H1 (cell line): ENCODE results near the gene FGGY. TPM values are rescaled to one million over a fixed set of nuclear protein-coding genes. Genes with fewer than 3 reads are reported as not detected.
A peak's percentile ranks its signal among the peaks of the same experiment; 100 is the strongest.

Source experiments
- CTCF ChIA-PET: fragments of 300-600 bp; sonication (Branson Sonifier 250); formaldehyde crosslinking; loops from one replicate; lab custom pipeline; 2021; ENCODE audit not compliant: partially characterized antibody; lab: Charles Lee
- POLR2A ChIA-PET: fragments of 300-600 bp; sonication (Branson Sonifier 250); formaldehyde crosslinking; loops from one replicate; lab custom pipeline; 2021; ENCODE audit warnings: inconsistent platforms; ENCODE audit not compliant: partially characterized antibody; lab: Charles Lee
- DNase-seq, 2 experiments: peaks; one replicate each; pipeline versions ENCODE4 v3.0.0 to v3.0.0-alpha.2; 2010 to 2022; ENCODE audit warnings: low spot score in 2 of 2, low read depth in 1 of 2, mixed read lengths in 1 of 2
- FAIRE-seq: peaks from 2 replicates; lab custom pipeline; 2011; peaks lifted over from hg19 to GRCh38; lab: Jason Lieb, UNC
- H2AFZ ChIP-seq: 2 replicates; pipeline ENCODE4 v1.8.1; 2012; ENCODE audit warnings: low read length, inconsistent platforms
- H2AK5ac ChIP-seq: 2 replicates; pipeline ENCODE4 v1.6.1; 2013; ENCODE audit warnings: low read depth, low read length
- H2BK120ac ChIP-seq: replicated peaks from 2 replicates; pipeline ENCODE3; 2013; ENCODE audit warnings: low read depth, low read length, inconsistent platforms
- H2BK12ac ChIP-seq: 2 replicates; pipeline ENCODE4 v1.6.1; 2013; ENCODE audit warnings: low read depth, low read length
- H2BK15ac ChIP-seq: 2 replicates; pipeline ENCODE4 v1.6.1; 2013; ENCODE audit warnings: low read length
- H2BK20ac ChIP-seq: 2 replicates; pipeline ENCODE4 v1.6.1; 2013; ENCODE audit warnings: low read length
- H2BK5ac ChIP-seq: 2 replicates; pipeline ENCODE4 v1.6.1; 2013; ENCODE audit warnings: low read depth, low read length
- H3K14ac ChIP-seq: 2 replicates; pipeline ENCODE4 v1.6.1; 2013; ENCODE audit warnings: inconsistent platforms; ENCODE audit not compliant: insufficient read length
- H3K18ac ChIP-seq: 2 replicates; pipeline ENCODE4 v1.6.1; 2013; ENCODE audit warnings: low read length; ENCODE audit errors: extremely low read depth
- H3K23ac ChIP-seq: 2 replicates; pipeline ENCODE4 v1.6.1; 2013; ENCODE audit warnings: inconsistent platforms; ENCODE audit not compliant: insufficient read length
- H3K23me2 ChIP-seq: 2 replicates; pipeline ENCODE4 v1.6.1; 2013; ENCODE audit warnings: low read depth, low read length
- H3K27ac ChIP-seq: 2 replicates; pipeline ENCODE4 v1.6.1; 2011; ENCODE audit warnings: low read depth, low read length, inconsistent platforms
- H3K27me3 ChIP-seq, 4 experiments: replicated peaks in 1 of 4; 1 replicate in 1 of 4; 2 replicates in 3 of 4; pipeline versions ENCODE4 v1.6.1 to v1.8.1; 2011 to 2013; ENCODE audit warnings: low read length in 3 of 4, mild to moderate bottlenecking in 3 of 4, inconsistent platforms in 2 of 4, mixed read lengths in 2 of 4, moderate library complexity in 1 of 4; ENCODE audit not compliant: control insufficient read depth in 3 of 4, insufficient read depth in 3 of 4; ENCODE audit errors: extremely low read depth in 1 of 4
- H3K36me3 ChIP-seq, 4 experiments: 2 replicates each; pipeline versions ENCODE4 v1.6.1 to v1.8.1; 2011 to 2013; ENCODE audit warnings: mild to moderate bottlenecking in 4 of 4, low read length in 3 of 4, moderate library complexity in 2 of 4, control low read depth in 1 of 4, inconsistent platforms in 1 of 4; ENCODE audit not compliant: insufficient read depth in 4 of 4, control insufficient read depth in 2 of 4
- H3K4ac ChIP-seq: replicated peaks from 2 replicates; pipeline ENCODE3; 2013; ENCODE audit warnings: low read length, low read depth, mixed read lengths, inconsistent platforms; ENCODE audit not compliant: insufficient read length
- H3K4me1 ChIP-seq, 4 experiments: replicated peaks in 1 of 4; 1 replicate in 1 of 4; 2 replicates in 3 of 4; pipeline versions ENCODE4 v1.6.1 to v1.8.1; 2011 to 2013; ENCODE audit warnings: low read length in 3 of 4, inconsistent platforms in 2 of 4, mixed read lengths in 1 of 4; ENCODE audit not compliant: insufficient read depth in 4 of 4, control insufficient read depth in 3 of 4
- H3K4me2 ChIP-seq, 2 experiments: 2 replicates each; pipeline versions ENCODE4 v1.6.1 to v1.8.1; 2011 to 2013; ENCODE audit warnings: low read depth in 2 of 2, low read length in 2 of 2, control low read depth in 1 of 2, inconsistent platforms in 1 of 2, mild to moderate bottlenecking in 1 of 2; ENCODE audit not compliant: insufficient read depth in 1 of 2
- H3K4me3 ChIP-seq, 4 experiments: fragments of 200-600, 300-600 bp in 1 of 4; sonication (generic), shearing (Covaris generic), sonication (Bioruptor Twin) in 1 of 4; 2 replicates each; pipeline versions ENCODE4 v1.5.1 to v1.8.1; 2011 to 2016; ENCODE audit warnings: low read length in 4 of 4, low read depth in 3 of 4, control low read depth in 2 of 4, inconsistent platforms in 2 of 4, mild to moderate bottlenecking in 2 of 4, mixed read lengths in 1 of 4, moderate library complexity in 1 of 4; ENCODE audit not compliant: insufficient read depth in 2 of 4; ENCODE audit errors: extremely low read depth in 1 of 4
- H3K56ac ChIP-seq: replicated peaks from 2 replicates; pipeline ENCODE3; 2013; ENCODE audit warnings: low read depth, mild to moderate bottlenecking, mixed read lengths, low read length, inconsistent platforms; ENCODE audit not compliant: insufficient read length
- H3K79me1 ChIP-seq: 2 replicates; pipeline ENCODE4 v1.6.1; 2013; ENCODE audit warnings: low read depth, low read length, control low read depth
- H3K79me2 ChIP-seq, 2 experiments: 2 replicates each; pipeline versions ENCODE4 v1.6.1 to v1.8.1; 2012 to 2013; ENCODE audit warnings: low read length in 2 of 2, mild to moderate bottlenecking in 2 of 2, inconsistent platforms in 1 of 2; ENCODE audit not compliant: insufficient read depth in 2 of 2, control insufficient read depth in 1 of 2
- H3K9ac ChIP-seq, 4 experiments: replicated peaks in 1 of 4; 1 replicate in 1 of 4; 2 replicates in 3 of 4; pipeline versions ENCODE4 v1.6.1 to v1.8.1; 2011 to 2013; ENCODE audit warnings: low read depth in 3 of 4, low read length in 3 of 4, control low read depth in 2 of 4, mild to moderate bottlenecking in 2 of 4, moderate library complexity in 2 of 4, inconsistent platforms in 1 of 4; ENCODE audit errors: extremely low read depth in 1 of 4
- H3K9me3 ChIP-seq, 2 experiments: 2 replicates each; pipeline versions ENCODE4 v1.6.1 to v1.8.1; 2012 to 2013; ENCODE audit warnings: mild to moderate bottlenecking in 2 of 2, moderate library complexity in 2 of 2, control low read depth in 1 of 2, inconsistent platforms in 1 of 2, low read depth in 1 of 2, low read length in 1 of 2, mixed read lengths in 1 of 2; ENCODE audit not compliant: insufficient read depth in 2 of 2
- H4K20me1 ChIP-seq, 2 experiments: replicated peaks in 1 of 2; 2 replicates each; pipeline versions ENCODE3 to v1.8.1; 2011 to 2013; ENCODE audit warnings: inconsistent platforms in 2 of 2, low read length in 2 of 2, mild to moderate bottlenecking in 1 of 2; ENCODE audit not compliant: insufficient read depth in 2 of 2, control insufficient read depth in 1 of 2
- H4K5ac ChIP-seq: 2 replicates; pipeline ENCODE4 v1.6.1; 2013; ENCODE audit warnings: low read length, low read depth, mixed read lengths, inconsistent platforms; ENCODE audit not compliant: insufficient read length
- H4K8ac ChIP-seq: 2 replicates; pipeline ENCODE4 v1.8.0; 2013; ENCODE audit warnings: mild to moderate bottlenecking, moderate library complexity, low read length, inconsistent platforms; ENCODE audit not compliant: insufficient read depth; ENCODE audit errors: extremely low read depth
- H4K91ac ChIP-seq: replicated peaks from 2 replicates; pipeline ENCODE3; 2013; ENCODE audit warnings: low read length, mixed read lengths, inconsistent platforms; ENCODE audit not compliant: insufficient read length
- CBX5 ChIP-seq: fragments of 300-800, 300-1000 bp; sonication (generic); IDR thresholded peaks from 2 replicates; pipeline ENCODE4 v1.7.1; 2016; ENCODE audit warnings: antibody characterized with exemption, low read length, low read depth
- GABPA ChIP-seq: IDR thresholded peaks from 2 replicates; pipeline ENCODE4 v1.6.1; 2011; ENCODE audit warnings: mild to moderate bottlenecking, low read length, moderate library complexity, borderline replicate concordance; ENCODE audit not compliant: insufficient read depth
- HDAC2 ChIP-seq, 2 experiments: fragments of 300-600 bp in 1 of 2; sonication (generic) in 1 of 2; IDR thresholded peaks; 2 replicates each; pipeline ENCODE4 v1.6.1; 2011 to 2012; ENCODE audit warnings: low read depth in 2 of 2, low read length in 2 of 2, mild to moderate bottlenecking in 2 of 2, moderate library complexity in 2 of 2, borderline replicate concordance in 1 of 2, inconsistent platforms in 1 of 2
- SP4 ChIP-seq: IDR thresholded peaks from 2 replicates; pipeline ENCODE4 v1.6.1; 2012; ENCODE audit warnings: low read length, inconsistent platforms
- WGBS, 2 experiments: shearing (Covaris generic) in 1 of 2; methylation state at CpG; one replicate each; pipeline versions ENCODE4 v1.1.6 to v1.1.7; 2013 to 2015; ENCODE audit warnings: low lambda C conversion rate in 2 of 2, mixed read lengths in 2 of 2, inconsistent platforms in 1 of 2, low coverage in 1 of 2, missing lambda C conversion rate in 1 of 2; ENCODE audit not compliant: insufficient replicate concordance in 2 of 2, insufficient coverage in 1 of 2, insufficient read length in 1 of 2; ENCODE audit errors: extremely low coverage in 1 of 2, missing lambda C conversion rate in 1 of 2; 5-methylcytosine and 5-hydroxymethylcytosine counted together
- polyA plus RNA-seq, 7 experiments: library from polyadenylated mRNA; depleted of rRNA in 3 of 7; stranded (reverse) in 5 of 7; unstranded in 2 of 7; fragments of >200 nt in 5 of 7; fragments of 200-250 nt in 2 of 7; gene quantifications; 1 replicate in 5 of 7; 2 replicates in 1 of 7; 4 replicates in 1 of 7; pipeline versions ENCODE4 v1.2.1 to v1.2.3, GENCODE V29; 2011 to 2013; ENCODE audit warnings: missing spikeins in 2 of 7, mixed read lengths in 2 of 7
- total RNA-seq: library from RNA; stranded (reverse); fragmentation: NEBNext Ultra II Directional; extraction: Animal tissue kit (Norgen Biotek cat#: 25700); gene quantifications from 2 replicates; pipeline ENCODE4 v1.2.1, GENCODE V29; 2021

The FGGY gene
- total and polyA plus RNA-seq, 2 of the 8 experiments (the other 6 are each of a cell fraction or from before 2014, with no cell fraction given) = 10.3 to 12.5 TPM

DNA sequence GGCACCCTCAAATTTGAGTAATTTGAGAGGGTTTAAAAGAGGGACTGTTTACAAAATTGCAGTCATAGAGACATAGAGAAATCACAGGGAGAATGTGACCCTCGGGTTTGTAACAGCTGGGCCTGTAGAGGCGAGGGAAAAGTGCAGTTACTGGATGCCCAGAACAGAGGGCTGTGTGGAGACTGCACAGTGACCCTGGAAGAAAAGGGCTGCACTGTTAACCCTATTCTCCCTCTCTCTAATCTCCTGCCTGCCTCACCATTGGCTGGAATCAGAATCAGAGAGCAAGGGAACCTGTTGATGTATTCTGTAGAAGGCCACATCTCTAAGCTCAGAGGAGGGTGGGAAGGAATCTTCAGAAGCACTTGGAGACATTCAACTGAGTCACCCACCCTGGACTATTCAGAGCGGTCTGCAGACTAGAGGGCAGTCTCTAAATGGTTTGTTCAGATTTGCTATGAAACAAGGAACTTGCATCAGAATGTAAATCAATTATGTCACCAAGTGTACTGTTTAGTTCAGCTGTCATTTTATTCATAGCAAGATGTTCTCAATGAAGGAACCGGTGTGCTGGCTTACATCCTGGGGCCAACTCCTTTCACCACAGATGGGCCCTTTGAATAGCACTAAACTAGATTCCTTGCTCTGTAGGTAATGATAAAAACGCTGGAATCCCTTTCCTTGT lies 385.6 kb downstream of the FGGY start:
- Histone ChIP-seq H2BK15ac (0 out of 2 replicates have a peak overlapping the region, but pooled peaks have one; percentile 54), H2AK5ac (no peak overlapping the region), H3K9ac (no peak overlapping the region), H3K27ac (no peak overlapping the region), H3K18ac (no peak overlapping the region), H3K14ac (no peak overlapping the region), H3K9me3 (no peaks in the 10 kb centered on the region), H2BK5ac (0 out of 2 replicates have a peak overlapping the region, but pooled peaks have one; percentile 37), H3K4me1 (peaks cover 5 to 17% (median 12%) of the 10 kb centered on the region in 4 experiments; a peak in 6 of 7 replicates), H3K79me2 (no peaks in the 10 kb centered on the region), H3K4ac (no peak overlapping the region), H3K4me3 (no peak overlapping the region), H4K8ac (no peak overlapping the region), H2BK20ac (no peak overlapping the region), H2AFZ (no peak overlapping the region), H2BK12ac (no peak overlapping the region), H3K23ac (no peak overlapping the region), H3K36me3 (no peaks in the 10 kb centered on the region), H3K27me3 (no peaks in the 10 kb centered on the region), H3K23me2 (no peaks in the 10 kb centered on the region), H3K4me2 (no peak overlapping the region), H4K5ac (no peak overlapping the region), H2BK120ac (no peak overlapping the region), H3K79me1 (no peaks in the 10 kb centered on the region), H4K20me1 (no peaks in the 10 kb centered on the region), H4K91ac (no peak overlapping the region), H3K56ac (no peak overlapping the region)
- 84% methylated on average over 5 of the region's 5 CpGs; no CpG with 5 or more reads in 1 of the 2 experiments for WGBS, 2 experiments
- no peak for DNase-seq
- CTCF ChIA-PET = interaction anchor here (1.1 to 1.2 kb wide), 2 partner anchors 9 to 16 kb away, joined by 5 read pairs; no protein-coding TSS in a partner anchor
- TF ChIP-seq SP4 (no peak), HDAC2 (IDR thresholded peaks at IDR 0.05; ENCODE audit: borderline replicate concordance in 1 of 2, low read depth in 2 of 2, low read length in 2 of 2) (no peak), GABPA (no peak), CBX5 (no peak)
- no peak for FAIRE-seq
- POLR2A ChIA-PET = interaction anchor here (0.7 kb wide), 1 partner anchor 13 kb away, joined by 3 read pairs; no protein-coding TSS in a partner anchor
